GM23248 (cell line): ENCODE data around the gene ADH4. TPM values are rescaled to one million over a fixed set of nuclear protein-coding genes. Genes with fewer than 3 reads are reported as not detected.
A peak's percentile ranks its signal among the peaks of the same experiment; 100 is the strongest.

Experiments
- DNase-seq: peaks from one replicate; pipeline ENCODE4 v3.0.0-alpha.2; 2015
- H2AFZ ChIP-seq: fragments of 200-600 bp; sonication (generic); 2 replicates; pipeline ENCODE4 v1.6.1; 2016; ENCODE audit warnings: antibody characterized with exemption
- H3F3A ChIP-seq: fragments of 200-600 bp; sonication (generic); 2 replicates; pipeline ENCODE4 v1.6.1; 2016; ENCODE audit warnings: mild to moderate bottlenecking, antibody characterized with exemption, mixed run types; ENCODE audit not compliant: insufficient read depth
- H3K27ac ChIP-seq: fragments of 200-600 bp; sonication (generic); 2 replicates; pipeline ENCODE4 v1.5.1; 2016; ENCODE audit warnings: mild to moderate bottlenecking
- H3K27me3 ChIP-seq: fragments of 200-600 bp; sonication (generic); replicated peaks from 2 replicates; pipeline ENCODE4 v1.6.1; 2016; ENCODE audit warnings: mild to moderate bottlenecking; ENCODE audit not compliant: insufficient read depth
- H3K36me3 ChIP-seq: fragments of 200-600 bp; sonication (generic); 2 replicates; pipeline ENCODE4 v1.6.1; 2016; ENCODE audit warnings: low read depth, mild to moderate bottlenecking
- H3K4me1 ChIP-seq: fragments of 200-600 bp; sonication (generic); 2 replicates; pipeline ENCODE4 v1.6.1; 2016; ENCODE audit warnings: mild to moderate bottlenecking; ENCODE audit not compliant: insufficient read depth
- H3K4me2 ChIP-seq: fragments of 200-600 bp; sonication (generic); one replicate; pipeline ENCODE4 v1.6.1; 2016; ENCODE audit warnings: mild to moderate bottlenecking; ENCODE audit not compliant: unreplicated experiment
- H3K4me3 ChIP-seq: fragments of 200-600 bp; sonication (generic); 2 replicates; pipeline ENCODE4 v1.5.1; 2016; ENCODE audit warnings: mild to moderate bottlenecking
- H3K79me2 ChIP-seq: fragments of 200-600 bp; sonication (generic); 2 replicates; pipeline ENCODE4 v1.6.1; 2016; ENCODE audit warnings: mild to moderate bottlenecking; ENCODE audit not compliant: insufficient read depth
- H3K9ac ChIP-seq: fragments of 200-600 bp; sonication (generic); 2 replicates; pipeline ENCODE4 v1.6.1; 2016; ENCODE audit warnings: mild to moderate bottlenecking
- H3K9me2 ChIP-seq: fragments of 200-600 bp; sonication (generic); 2 replicates; pipeline ENCODE4 v1.6.1; 2016; ENCODE audit warnings: mixed run types, mild to moderate bottlenecking, moderate library complexity; ENCODE audit not compliant: insufficient read depth
- H3K9me3 ChIP-seq: fragments of 200-600 bp; sonication (generic); one replicate; pipeline ENCODE4 v1.6.1; 2017; ENCODE audit warnings: low read depth
- H4K20me1 ChIP-seq: fragments of 200-600 bp; sonication (generic); 2 replicates; pipeline ENCODE4 v1.6.0; 2016; ENCODE audit not compliant: insufficient read depth
- EZH2 ChIP-seq: fragments of 200-600 bp; sonication (generic); IDR thresholded peaks from 2 replicates; pipeline ENCODE4 v1.6.1; 2018; ENCODE audit warnings: antibody characterized with exemption, mild to moderate bottlenecking; ENCODE audit not compliant: insufficient read depth, poor library complexity, severe bottlenecking
- EZH2phosphoT487 ChIP-seq: fragments of 200-600 bp; sonication (generic); IDR thresholded peaks from 2 replicates; pipeline ENCODE4 v1.6.1; 2018; ENCODE audit warnings: antibody characterized with exemption, moderate library complexity, mild to moderate bottlenecking, low read depth; ENCODE audit not compliant: insufficient read depth
- WGBS, 2 experiments: methylation state at CpG; one replicate each; pipeline ENCODE4 v1.1.6; 2015 to 2017; ENCODE audit warnings: low lambda C conversion rate in 2 of 2, low coverage in 1 of 2; ENCODE audit errors: missing lambda C conversion rate in 2 of 2; 5-methylcytosine and 5-hydroxymethylcytosine counted together
- in situ Hi-C: fragments of 300-500 bp; cut with MboI; formaldehyde crosslinking; loops from 2 replicates; pipeline ENCODE4 v1.15.0; 2020
- polyA plus RNA-seq: library from polyadenylated mRNA; unstranded; fragments of >200 nt; fragmentation: Nextera tagmentation; extraction: Ambion mirVana; gene quantifications from 2 replicates; pipeline ENCODE4 v1.2.1, GENCODE V29; 2016
- total RNA-seq: library from RNA; depleted of rRNA; stranded (reverse); fragments of >200 nt; shearing (Covaris generic); gene quantifications from 2 replicates; pipeline ENCODE4 v1.2.3, GENCODE V29; 2014

Gene ADH4
- total and polyA plus RNA-seq, 2 experiments from 2014 or later: not detected

GRCh38 chr4:99161373-99162099 is 17.4 kb upstream of the ADH4 start:
- Histone ChIP-seq H3K27ac (no peak overlapping the region), H3K9me3 (no peaks in the 10 kb centered on the region), H3K27me3 (no peaks in the 10 kb centered on the region), H3K4me1 (no peaks in the 10 kb centered on the region), H3K9ac (no peak overlapping the region), H2AFZ (no peak overlapping the region), H3K36me3 (no peaks in the 10 kb centered on the region), H3K4me2 (no peak overlapping the region), H3K79me2 (no peaks in the 10 kb centered on the region), H4K20me1 (no peaks in the 10 kb centered on the region), H3K4me3 (no peak overlapping the region), H3F3A (no peaks in the 10 kb centered on the region), H3K9me2 (no peaks in the 10 kb centered on the region)
- no peak for DNase-seq
- in situ Hi-C loops: no loop called here
- TF ChIP-seq EZH2 (no peak), EZH2phosphoT487 (no peak)
- WGBS, 2 experiments: 78 to 93% methylated on average over 3 of the region's 3 CpGs

GRCh38 chr4:99159699-99160098 is 15.6 kb upstream of the ADH4 start:
- H3K27ac ChIP-seq: no peak overlapping the region
- no peaks in the 10 kb centered on the region for H3K9me3 ChIP-seq
- in situ Hi-C loops: no loop called here
- WGBS, 2 experiments: 79 to 80% methylated on average over 1 of the region's 1 CpG
- H3F3A ChIP-seq: no peaks in the 10 kb centered on the region
- no peaks in the 10 kb centered on the region for H3K27me3 ChIP-seq
- H3K9me2 ChIP-seq: no peaks in the 10 kb centered on the region
- no peaks in the 10 kb centered on the region for H3K36me3 ChIP-seq
- no peaks in the 10 kb centered on the region for H4K20me1 ChIP-seq
- peak; percentile 6 for DNase-seq
- H3K4me1 ChIP-seq: no peaks in the 10 kb centered on the region
- H2AFZ ChIP-seq: no peak overlapping the region
- no peak overlapping the region for H3K4me2 ChIP-seq
- no peaks in the 10 kb centered on the region for H3K79me2 ChIP-seq
- no peak overlapping the region for H3K4me3 ChIP-seq
- TF ChIP-seq EZH2phosphoT487: no peak
- TF ChIP-seq EZH2: no peak
- H3K9ac ChIP-seq: no peak overlapping the region

GRCh38 chr4:99157478-99157935 is 13.4 kb upstream of the ADH4 start:
- H3K9me3 ChIP-seq: no peaks in the 10 kb centered on the region
- H3K4me2 ChIP-seq: no peak overlapping the region
- no peak for DNase-seq
- TF ChIP-seq EZH2phosphoT487 (no peak), EZH2 (no peak)
- whole genome bisulfite sequencing, 2 experiments: 78% methylated on average over 3 of the region's 3 CpGs
- H2AFZ ChIP-seq: no peak overlapping the region
- no peaks in the 10 kb centered on the region for H3K27me3 ChIP-seq
- H3K79me2 ChIP-seq: no peaks in the 10 kb centered on the region
- in situ Hi-C loops: no loop called here
- H4K20me1 ChIP-seq: no peaks in the 10 kb centered on the region
- no peak overlapping the region for H3K27ac ChIP-seq
- no peaks in the 10 kb centered on the region for H3K36me3 ChIP-seq
- no peak overlapping the region for H3K9ac ChIP-seq
- H3K4me3 ChIP-seq: no peak overlapping the region
- no peaks in the 10 kb centered on the region for H3K9me2 ChIP-seq
- H3F3A ChIP-seq: no peaks in the 10 kb centered on the region
- H3K4me1 ChIP-seq: no peaks in the 10 kb centered on the region

- Histone ChIP-seq H3K36me3 (no peaks in the 10 kb centered on the region), H3K9me3 (no peaks in the 10 kb centered on the region), H3K9ac (no peak overlapping the region), H3K27ac (no peak overlapping the region), H3K4me3 (no peak overlapping the region), H2AFZ (no peak overlapping the region), H4K20me1 (no peaks in the 10 kb centered on the region), H3K9me2 (no peaks in the 10 kb centered on the region), H3K4me2 (no peak overlapping the region), H3K4me1 (no peaks in the 10 kb centered on the region), H3K27me3 (no peaks in the 10 kb centered on the region), H3F3A (no peaks in the 10 kb centered on the region), H3K79me2 (no peaks in the 10 kb centered on the region)
- in situ Hi-C loops: no loop called here
- TF ChIP-seq EZH2 (no peak), EZH2phosphoT487 (no peak)
- DNase-seq: peak; percentile 6
- WGBS, 2 experiments: 28 to 37% methylated on average over 1 of the region's 1 CpG
These were observed 12.9 kb upstream of the ADH4 start for GRCh38 chr4:99156992-99157391.
